ENCODE results near the gene ABI3BP. TPM values are rescaled to one million over a fixed set of nuclear protein-coding genes. Genes with fewer than 3 reads are reported as not detected.

ABI3BP gene
- total RNA-seq, 2 donors from 2014 or later, result 46.8 to 185 TPM

DNA sequence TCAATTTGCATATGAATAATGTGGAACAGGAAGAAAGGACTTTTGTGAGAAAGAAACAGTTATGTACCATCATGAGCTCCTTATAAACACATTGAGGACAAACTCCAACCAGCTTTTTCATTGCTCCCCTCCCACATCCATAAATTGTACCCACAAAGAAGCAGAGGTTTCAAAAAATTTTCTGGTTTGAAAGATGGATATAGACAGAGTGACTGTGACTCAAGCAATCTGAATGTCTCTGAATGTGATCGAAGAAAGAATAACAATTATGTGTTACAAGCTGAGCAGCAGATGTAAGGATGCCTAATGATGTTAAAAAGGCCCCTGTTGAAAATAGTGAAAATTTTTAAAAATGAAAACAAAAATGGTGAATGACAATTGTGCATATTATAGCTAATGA is 156.6 kb downstream of the ABI3BP start:
- H3K9me3 ChIP-seq, result no peaks in the 10 kb centered on the region
- H3K4me1 ChIP-seq (ENCODE audit: control insufficient read depth in 1 of 2, low read depth in 2 of 2), result no peaks in the 10 kb centered on the region
- TF ChIP-seq, protein P1, sequence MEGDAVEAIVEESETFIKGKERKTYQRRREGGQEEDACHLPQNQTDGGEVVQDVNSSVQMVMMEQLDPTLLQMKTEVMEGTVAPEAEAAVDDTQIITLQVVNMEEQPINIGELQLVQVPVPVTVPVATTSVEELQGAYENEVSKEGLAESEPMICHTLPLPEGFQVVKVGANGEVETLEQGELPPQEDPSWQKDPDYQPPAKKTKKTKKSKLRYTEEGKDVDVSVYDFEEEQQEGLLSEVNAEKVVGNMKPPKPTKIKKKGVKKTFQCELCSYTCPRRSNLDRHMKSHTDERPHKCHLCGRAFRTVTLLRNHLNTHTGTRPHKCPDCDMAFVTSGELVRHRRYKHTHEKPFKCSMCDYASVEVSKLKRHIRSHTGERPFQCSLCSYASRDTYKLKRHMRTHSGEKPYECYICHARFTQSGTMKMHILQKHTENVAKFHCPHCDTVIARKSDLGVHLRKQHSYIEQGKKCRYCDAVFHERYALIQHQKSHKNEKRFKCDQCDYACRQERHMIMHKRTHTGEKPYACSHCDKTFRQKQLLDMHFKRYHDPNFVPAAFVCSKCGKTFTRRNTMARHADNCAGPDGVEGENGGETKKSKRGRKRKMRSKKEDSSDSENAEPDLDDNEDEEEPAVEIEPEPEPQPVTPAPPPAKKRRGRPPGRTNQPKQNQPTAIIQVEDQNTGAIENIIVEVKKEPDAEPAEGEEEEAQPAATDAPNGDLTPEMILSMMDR (IDR thresholded peaks at IDR 0.05), result no peak
- ATAC-seq (ENCODE audit: insufficient number of reproducible peaks, low FRiP score, low read depth) (no peak), DNase-seq (ENCODE audit: low spot score) (no peak)
- no peak overlapping the region for H3K4me3 ChIP-seq
- no peak overlapping the region for H3K27ac ChIP-seq
- no peaks in the 10 kb centered on the region for H3K27me3 ChIP-seq (replicated peaks; ENCODE audit: insufficient read depth)
- H3K36me3 ChIP-seq, result peaks cover 3% of the 10 kb centered on the region

- H3K36me3 ChIP-seq, result peaks cover 3% of the 10 kb centered on the region
- no peak for DNase-seq (ENCODE audit: low spot score)
Measured at GRCh38 chr3:100834332-100834731, 158.9 kb downstream of the ABI3BP start.

GRCh38 chr3:100833483-100833882 is 159.7 kb downstream of the ABI3BP start:
- TF ChIP-seq, protein P1 (IDR thresholded peaks at IDR 0.05), result no peak
- no peak for ATAC-seq (ENCODE audit: insufficient number of reproducible peaks, low FRiP score, low read depth)
- no peak overlapping the region for H3K27ac ChIP-seq
- H3K4me1 ChIP-seq (ENCODE audit: control insufficient read depth in 1 of 2, low read depth in 2 of 2), result no peaks in the 10 kb centered on the region
- no peaks in the 10 kb centered on the region for H3K27me3 ChIP-seq (replicated peaks; ENCODE audit: insufficient read depth)
- H3K9me3 ChIP-seq, result no peaks in the 10 kb centered on the region
- H3K4me3 ChIP-seq, result no peak overlapping the region
- DNase-seq (ENCODE audit: low spot score), result no peak
- H3K36me3 ChIP-seq, result no peaks in the 10 kb centered on the region

More at GRCh38 chr3:100834332-100834731, 158.9 kb downstream of the ABI3BP start:
- no peak for ATAC-seq (ENCODE audit: insufficient number of reproducible peaks, low FRiP score, low read depth)
- no peak overlapping the region for H3K27ac ChIP-seq
- H3K9me3 ChIP-seq, result no peaks in the 10 kb centered on the region
- no peaks in the 10 kb centered on the region for H3K27me3 ChIP-seq (replicated peaks; ENCODE audit: insufficient read depth)
- TF ChIP-seq, protein P1 (IDR thresholded peaks at IDR 0.05), result no peak
- H3K4me3 ChIP-seq, result no peak overlapping the region
- H3K4me1 ChIP-seq (ENCODE audit: control insufficient read depth in 1 of 2, low read depth in 2 of 2), result no peaks in the 10 kb centered on the region

DNA sequence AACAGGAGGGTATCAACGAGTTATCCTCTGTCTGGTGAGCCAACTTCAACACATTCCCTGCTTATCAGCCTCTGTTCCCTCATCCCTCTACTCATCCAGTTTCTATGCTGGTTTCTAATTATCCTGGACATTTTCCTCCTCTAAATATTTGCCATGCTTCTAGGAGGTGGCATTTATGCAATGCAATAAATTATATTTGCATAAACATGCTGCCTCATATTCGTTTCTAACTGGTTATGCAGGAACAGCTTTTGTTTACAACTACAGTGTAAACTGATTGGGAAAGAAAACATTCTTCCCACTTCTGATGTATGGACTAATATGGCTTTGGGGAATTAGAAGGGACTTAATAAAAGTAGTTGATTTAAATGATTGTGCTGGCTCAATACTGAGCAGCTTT is 161.6 kb downstream of the ABI3BP start:
- ATAC-seq (ENCODE audit: insufficient number of reproducible peaks, low FRiP score, low read depth) (no peak), DNase-seq (ENCODE audit: low spot score) (no peak)
- no peak overlapping the region for H3K4me3 ChIP-seq

DNA sequence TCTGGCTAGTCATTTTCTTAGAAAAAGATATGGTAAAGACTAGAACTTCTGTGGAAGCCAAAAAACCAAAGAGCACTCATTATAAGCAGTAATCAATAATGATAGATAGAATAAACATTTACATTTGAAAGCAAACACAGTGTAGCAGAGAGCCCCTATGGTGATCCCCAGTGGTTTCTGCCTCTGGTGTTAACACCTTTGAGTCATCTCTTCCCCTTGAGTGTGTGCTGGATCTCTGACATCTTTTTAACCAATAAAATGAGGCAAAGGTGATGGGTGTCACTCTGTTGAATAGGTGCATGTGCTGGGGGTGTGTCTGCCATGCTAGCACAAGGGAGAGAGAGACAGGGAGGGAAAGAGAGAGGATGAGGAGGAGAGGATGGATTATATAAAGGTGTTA is 162.3 kb downstream of the ABI3BP start:
- Histone ChIP-seq H3K36me3 (no peaks in the 10 kb centered on the region), H3K27me3 (replicated peaks; ENCODE audit: insufficient read depth) (no peaks in the 10 kb centered on the region), H3K9me3 (no peaks in the 10 kb centered on the region), H3K27ac (no peak overlapping the region), H3K4me3 (no peak overlapping the region), H3K4me1 (ENCODE audit: control insufficient read depth in 1 of 2, low read depth in 2 of 2) (no peaks in the 10 kb centered on the region)
- TF ChIP-seq, protein P1 (IDR thresholded peaks at IDR 0.05), result no peak
- DNase-seq (ENCODE audit: low spot score) (no peak), ATAC-seq (ENCODE audit: insufficient number of reproducible peaks, low FRiP score, low read depth) (no peak)

More for the DNA sequence above, 161.6 kb downstream of the ABI3BP start:
- H3K36me3 ChIP-seq, result no peaks in the 10 kb centered on the region
- no peaks in the 10 kb centered on the region for H3K4me1 ChIP-seq (ENCODE audit: control insufficient read depth in 1 of 2, low read depth in 2 of 2)
- no peaks in the 10 kb centered on the region for H3K9me3 ChIP-seq
- TF ChIP-seq, protein P1 (IDR thresholded peaks at IDR 0.05), result no peak
- H3K27ac ChIP-seq, result no peak overlapping the region
- no peaks in the 10 kb centered on the region for H3K27me3 ChIP-seq (replicated peaks; ENCODE audit: insufficient read depth)
